HG03521 (cell line): ENCODE data around the gene TMEM185A.
A peak's percentile ranks its signal among the peaks of the same experiment; 100 is the strongest.
"Not testable (repeated sequence)": the region's sequence is repeated elsewhere in the genome, so short reads cannot be mapped to it uniquely, and the experiment has no call there.

ENCODE experiments used
- ATAC-seq: cut with Tn5 transposase; IDR thresholded peaks from one replicate; pipeline ENCODE4 v1.9.1; 2021; ENCODE audit warnings: mild to moderate bottlenecking, moderate library complexity; ENCODE audit not compliant: unreplicated experiment

TMEM185A gene

DNA sequence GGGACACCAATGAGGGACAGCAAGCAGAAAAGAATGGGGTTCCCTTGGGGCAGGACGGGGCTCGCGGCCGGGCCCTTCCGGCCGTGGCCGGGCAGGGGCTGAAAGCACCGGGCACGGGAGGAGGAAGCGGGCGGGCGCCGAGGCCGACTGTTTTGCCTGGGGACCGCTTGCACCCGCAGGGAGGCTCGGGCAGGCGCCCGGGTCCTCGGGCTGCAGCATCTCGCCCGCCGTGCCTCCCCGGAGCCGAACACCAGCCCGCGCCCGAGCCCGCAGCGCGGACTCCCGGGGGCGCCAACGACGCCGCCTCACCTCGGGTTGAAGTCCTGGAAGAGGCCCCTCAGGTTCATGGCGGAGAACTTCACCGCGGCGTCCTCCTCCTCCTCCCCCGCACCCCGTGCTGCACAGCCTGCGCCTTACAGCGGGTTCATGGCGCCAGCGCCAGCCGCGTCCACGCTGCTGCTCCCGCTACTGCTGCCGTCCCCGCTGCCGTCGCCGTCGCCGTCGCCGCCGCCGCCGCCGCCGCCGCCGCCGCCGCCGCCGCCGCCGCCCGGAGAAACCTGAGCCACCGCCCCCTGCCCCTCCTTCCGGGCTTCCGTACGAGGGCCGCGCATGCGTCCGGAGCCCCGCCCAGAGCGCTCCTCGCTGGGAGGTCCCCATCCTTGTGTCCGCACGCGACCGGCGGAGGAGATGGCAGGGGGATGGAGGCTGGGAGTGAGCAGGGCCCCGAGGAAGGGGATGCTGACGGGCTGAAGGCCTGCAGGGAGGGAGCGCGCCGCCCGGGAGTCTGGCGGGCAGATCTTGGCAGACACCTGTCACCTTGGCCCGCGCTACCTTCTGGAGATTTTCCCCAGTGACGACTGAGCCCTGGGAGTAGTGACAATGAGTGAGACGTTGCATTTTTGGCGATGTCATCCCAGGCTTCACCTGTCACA, at the start of gene TMEM185A:
TSS of gene TMEM185A (minus strand) at position 559 of the 932 bp plus-strand sequence. CDS start at position 347, 212 bp downstream.
- peak; percentile 85 for ATAC-seq

GRCh38 chrX:149681182-149681581, 49.6 kb upstream of the TMEM185A start:
- ATAC-seq, result no peak

DNA sequence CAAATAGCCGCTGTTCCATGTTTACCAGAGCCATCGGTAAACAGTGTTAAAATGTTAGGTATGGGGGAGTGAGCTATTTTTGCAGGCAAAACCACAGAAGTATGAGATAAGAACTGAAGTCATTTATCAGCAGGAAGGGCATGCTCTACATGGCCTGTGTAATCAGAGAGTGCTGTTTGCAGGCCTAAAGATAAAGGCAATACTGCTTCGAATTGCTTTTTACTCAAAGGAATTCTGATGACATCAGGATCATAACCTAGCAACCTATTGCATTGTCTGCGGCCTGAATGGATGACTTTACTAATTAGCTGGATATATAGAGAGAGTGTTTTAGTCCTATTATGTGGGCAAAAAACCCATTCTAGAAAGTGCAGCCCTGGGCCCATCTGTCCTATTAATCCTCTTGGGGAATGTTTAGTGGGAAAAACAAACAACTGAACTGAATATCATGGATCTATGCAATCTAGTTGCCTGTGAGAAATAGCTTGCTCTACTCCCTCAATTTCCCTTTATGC, 47.6 kb upstream of the TMEM185A start:
- ATAC-seq, result not testable (repeated sequence)

DNA sequence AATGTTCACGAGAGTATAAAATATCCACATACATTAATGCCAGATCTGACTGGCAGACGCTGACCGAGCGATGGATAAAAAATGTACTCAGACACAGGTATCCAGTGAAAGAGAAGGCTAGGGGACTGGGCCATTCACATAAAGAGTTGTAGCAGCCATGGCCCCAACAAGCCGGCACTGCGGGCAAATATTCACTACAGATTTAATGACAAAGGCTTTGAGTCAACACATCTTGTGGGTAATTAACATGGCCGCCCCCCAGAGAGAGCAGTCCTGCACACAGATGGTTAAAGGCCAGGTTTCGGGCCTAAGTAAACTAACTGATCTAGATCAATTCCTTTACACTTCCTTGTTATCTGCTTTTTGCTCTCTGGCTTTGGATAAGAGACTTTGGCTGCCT, 44.0 kb upstream of the TMEM185A start:
- not testable (repeated sequence) for ATAC-seq

DNA sequence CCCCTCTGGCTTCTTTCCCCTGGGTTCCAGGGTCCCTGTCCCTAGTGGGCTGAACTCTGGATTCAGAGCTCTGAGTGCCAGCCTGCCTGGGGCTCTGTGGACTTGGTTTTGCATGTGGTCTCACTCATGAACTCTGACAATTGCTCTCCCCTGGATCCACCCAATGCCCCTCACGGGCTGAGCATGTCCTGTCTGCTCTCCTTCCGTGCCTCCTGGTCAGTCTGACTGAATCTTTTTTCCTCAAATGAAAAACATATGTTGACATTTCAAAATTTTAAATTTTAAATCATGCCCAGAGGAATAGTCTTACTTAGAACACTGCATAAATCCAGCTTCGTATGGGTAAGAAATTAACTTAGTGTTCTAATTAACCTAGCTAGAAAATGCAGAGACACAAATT, 43.5 kb upstream of the TMEM185A start:
- ATAC-seq, result not testable (repeated sequence)

- not testable (repeated sequence) for ATAC-seq
These were observed 29.0 kb upstream of the TMEM185A start for GRCh38 chrX:149660613-149661012.

- ATAC-seq, result not testable (repeated sequence)
These were observed 24.8 kb upstream of the TMEM185A start for GRCh38 chrX:149656260-149656884.

- ATAC-seq, result no peak
These were observed 20.8 kb upstream of the TMEM185A start for GRCh38 chrX:149652232-149652981.

DNA sequence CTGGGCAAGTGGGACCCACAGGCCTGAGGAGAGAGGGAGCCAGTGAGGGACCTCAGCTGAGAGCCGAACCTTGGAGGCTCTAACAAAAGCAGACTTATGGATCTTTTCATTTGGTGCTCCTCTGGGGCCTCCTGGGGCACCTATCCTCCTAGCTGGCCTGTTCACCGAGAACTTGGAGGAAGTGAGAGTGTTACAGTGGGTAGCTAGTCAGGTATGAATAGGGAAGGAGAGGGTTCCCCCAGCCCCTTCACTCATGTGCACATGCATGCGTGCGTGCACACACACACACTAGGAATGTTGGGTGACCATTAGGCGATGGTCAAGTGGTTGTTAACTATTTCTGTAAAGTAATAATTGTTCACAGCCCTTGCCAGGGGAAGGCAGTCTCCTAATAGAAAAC, 18.6 kb upstream of the TMEM185A start:
- ATAC-seq, result no peak

- no peak for ATAC-seq
These were observed 17.3 kb upstream of the TMEM185A start for GRCh38 chrX:149648932-149649331.

DNA sequence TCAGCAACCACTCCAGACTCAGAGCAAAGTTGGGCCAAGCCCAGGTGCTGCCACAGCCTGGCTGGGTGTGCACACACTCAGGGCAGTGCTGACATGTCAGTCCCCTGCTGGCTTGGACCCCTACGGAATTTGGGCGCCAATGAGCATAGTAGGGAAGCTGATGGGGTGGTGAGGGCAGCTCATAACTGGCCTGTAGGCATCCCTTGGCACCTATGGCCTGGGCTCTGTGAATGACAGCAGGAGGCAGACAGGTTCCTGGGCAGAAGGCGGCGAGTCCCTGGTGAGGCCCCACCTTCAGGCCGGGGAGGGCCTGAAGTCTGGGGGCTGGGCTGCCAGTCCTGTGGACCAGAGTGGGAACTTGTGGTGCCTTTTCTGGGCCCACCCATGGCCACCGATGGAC, 15.9 kb upstream of the TMEM185A start:
- ATAC-seq, result no peak

- no peak for ATAC-seq
These were observed 11.9 kb upstream of the TMEM185A start for GRCh38 chrX:149643496-149643895.

- no peak for ATAC-seq
These were observed 10.2 kb upstream of the TMEM185A start for GRCh38 chrX:149641835-149642234.

DNA sequence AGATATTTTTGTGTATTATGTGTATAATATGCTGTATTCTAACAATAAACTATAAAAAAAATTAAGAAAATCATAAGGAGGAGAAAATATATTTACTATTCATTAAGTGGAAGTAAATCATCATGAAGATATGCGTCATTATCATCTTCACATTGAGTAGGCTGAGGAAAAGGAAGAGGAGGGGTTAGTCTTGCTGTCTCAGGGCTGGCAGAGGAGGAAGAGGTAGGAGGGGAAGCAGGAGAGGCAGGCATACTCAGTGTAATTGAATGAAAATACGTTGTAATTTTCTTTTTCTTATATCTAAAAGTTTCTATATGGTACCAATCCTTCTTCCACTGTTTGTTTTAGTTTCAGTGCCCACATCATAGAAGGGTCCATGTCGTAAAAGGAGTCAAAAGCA, 9.8 kb upstream of the TMEM185A start:
- no peak for ATAC-seq

DNA sequence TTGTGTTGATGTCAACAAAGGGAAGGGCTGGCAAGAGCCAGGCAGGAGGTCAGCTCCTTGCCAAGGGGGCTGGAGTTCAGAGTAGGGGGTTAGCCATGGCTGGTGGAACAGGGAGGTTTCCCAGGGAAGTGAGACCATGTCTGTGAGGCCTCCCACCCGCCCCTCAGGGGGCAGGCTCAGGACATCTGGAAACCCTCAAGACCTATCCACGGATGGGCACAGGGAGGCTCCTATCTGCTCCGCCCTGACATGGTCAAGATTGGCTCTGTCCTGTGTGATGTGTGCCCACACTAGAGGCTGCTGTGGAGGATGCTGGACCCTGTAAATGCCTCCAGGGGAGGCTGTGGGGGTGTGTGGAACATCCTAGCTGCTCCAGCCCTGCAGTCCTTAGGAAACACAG, 8.0 kb upstream of the TMEM185A start:
- ATAC-seq, result no peak

- no peak for ATAC-seq
These were observed 7.3 kb upstream of the TMEM185A start for GRCh38 chrX:149638860-149639259.

GRCh38 chrX:149633511-149633910, 1.9 kb upstream of the TMEM185A start:
- no peak for ATAC-seq

DNA sequence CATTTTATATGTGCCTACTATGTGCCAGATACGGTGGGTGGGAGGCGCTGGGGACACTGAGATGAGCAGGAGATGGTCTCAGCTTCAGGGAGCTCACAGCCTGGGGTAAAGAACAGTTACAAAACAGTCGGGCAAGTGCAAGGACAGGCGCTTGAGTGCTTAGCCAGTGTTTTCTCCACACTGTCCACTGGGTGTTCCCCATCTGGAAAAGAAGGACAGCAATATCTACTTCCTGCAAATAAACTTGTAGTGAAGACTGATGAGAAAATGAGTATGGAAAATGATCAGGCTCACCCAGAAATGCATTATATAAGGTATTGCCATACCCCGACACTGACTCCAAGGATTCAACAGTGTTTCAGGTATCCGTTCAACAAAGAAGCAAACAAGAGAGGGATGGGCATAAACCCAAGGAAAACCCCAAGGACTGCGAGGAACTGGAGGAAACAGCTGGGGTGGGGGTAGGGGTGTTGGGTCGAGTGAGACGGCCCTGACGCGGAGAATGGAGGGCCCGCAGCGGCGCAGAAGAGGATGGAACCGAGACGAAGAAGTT, 835 bp downstream of the TMEM185A start:
- ATAC-seq, result no peak

DNA sequence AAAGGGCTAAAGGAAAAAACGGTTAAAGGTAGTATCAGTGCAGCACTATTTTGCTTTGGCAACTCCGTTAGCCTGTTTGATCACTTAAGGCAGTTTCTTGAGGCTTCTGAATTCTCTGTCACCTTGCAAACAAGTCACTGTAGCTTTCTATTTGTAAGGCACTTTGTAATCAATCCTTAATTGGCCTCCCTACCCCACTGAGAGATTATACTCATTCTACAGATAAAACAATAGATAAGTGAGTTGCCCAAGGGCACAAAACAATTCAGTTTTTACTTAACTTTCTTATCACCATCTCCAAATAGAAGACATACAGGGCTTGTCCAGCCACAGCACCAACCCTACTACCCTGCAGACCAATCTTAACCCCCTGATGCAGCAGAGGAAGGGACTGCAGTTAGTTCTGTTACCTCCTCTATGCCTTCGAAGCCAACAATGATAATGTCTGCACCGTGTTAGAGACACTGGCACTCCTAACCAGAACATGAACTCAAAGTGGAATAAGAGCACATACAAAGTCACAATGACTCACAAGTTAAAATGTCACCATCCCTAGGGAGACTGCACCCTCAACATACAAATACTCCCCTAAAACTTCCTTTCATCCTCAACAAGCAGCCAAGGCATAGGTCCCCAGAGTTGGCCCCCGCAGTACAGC, 1.7 kb downstream of the TMEM185A start:
- ATAC-seq, result no peak

GRCh38 chrX:149628768-149629167, 2.8 kb downstream of the TMEM185A start:
- ATAC-seq, result no peak
